Adrenal gland (tissue), 12 donors: ENCODE measurements around the gene BCAS3. TPM values are rescaled to one million over a fixed set of nuclear protein-coding genes. Genes with fewer than 3 reads are reported as not detected.

Experiments
- DNase-seq, 7 donors: peaks; one replicate each; pipeline ENCODE4 v3.0.0-alpha.2; 2019 to 2020
- H3K27ac ChIP-seq, 5 donors: fragments of 200-600 bp; sonication (generic) in 4 of 5; 1 replicate in 3 of 5; 2 replicates in 2 of 5; pipeline versions ENCODE4 v1.5.1 to v1.8.0; 2016 to 2020; ENCODE audit warnings: mild to moderate bottlenecking in 1 of 5
- H3K27me3 ChIP-seq: fragments of 200-600 bp; 2 replicates; pipeline ENCODE4 v1.8.0; 2021
- H3K36me3 ChIP-seq, 2 donors: fragments of 200-600 bp; replicated peaks in 1 of 2; 1 replicate in 1 of 2; 2 replicates in 1 of 2; pipeline versions ENCODE4 v1.5.1 to v1.8.0; 2018 to 2022
- H3K4me1 ChIP-seq, 2 donors: fragments of 200-600 bp; replicated peaks in 1 of 2; 1 replicate in 1 of 2; 2 replicates in 1 of 2; pipeline versions ENCODE4 v1.5.1 to v1.8.0; 2018 to 2021
- H3K4me3 ChIP-seq, 4 donors: fragments of 200-600 bp; sonication (generic) in 3 of 4; one replicate each; pipeline ENCODE4 v1.5.1; 2016 to 2018
- H3K9me3 ChIP-seq, 3 donors: fragments of 200-600 bp; sonication (generic) in 1 of 3; replicated peaks in 1 of 3; 1 replicate in 2 of 3; 2 replicates in 1 of 3; pipeline versions ENCODE4 v1.5.1 to v1.8.0; 2016 to 2021
- CTCF ChIP-seq, 6 experiments: fragments of 450-650 bp in 4 of 6; fragments of 200-600 bp in 2 of 6; sonication (generic) in 1 of 6; IDR thresholded peaks; 1 replicate in 5 of 6; 2 replicates in 1 of 6; pipeline versions ENCODE4 v1.5.1 to v1.8.0; 2016 to 2021; ENCODE audit warnings: antibody characterized with exemption in 6 of 6, mild to moderate bottlenecking in 2 of 6, moderate library complexity in 1 of 6
- POLR2A ChIP-seq, 2 donors: fragments of 450-650 bp; IDR thresholded peaks; one replicate each; pipeline ENCODE4 v1.6.1; 2017; ENCODE audit warnings: antibody characterized with exemption in 2 of 2, mild to moderate bottlenecking in 2 of 2, moderate library complexity in 1 of 2
- WGBS, 4 donors: extraction: QIAGEN DNeasy Blood & Tissue Kit in 2 of 4; methylation state at CpG; one replicate each; pipeline versions ENCODE4 v1.1.5 to v1.1.7; 2013 to 2017; 5-methylcytosine and 5-hydroxymethylcytosine counted together
- intact Hi-C, 2 donors: fragments of 100-400 bp; cut with DNase I; formaldehyde crosslinking; loops; one replicate each; pipeline versions ENCODE4 v1.14.1 to v1.15.0; 2022 to 2023
- polyA plus RNA-seq, 3 donors: library from polyadenylated mRNA; stranded (reverse); fragments of 200-250 nt in 2 of 3; fragments of 350-450 nt in 1 of 3; fragmentation: Illumina TruSeq in 1 of 3; extraction: RNeasy Lipid Tissue Mini Kit (QIAGEN cat#74804) in 1 of 3; gene quantifications; one replicate each; pipeline ENCODE4 v1.2.3, GENCODE V29; 2013 to 2014
- total RNA-seq, 9 donors: library from RNA; depleted of rRNA in 4 of 9; stranded (reverse); fragments of >200 nt in 4 of 9; fragments of 120-200 nt in 1 of 9; fragmentation: NEBNext Ultra II Directional in 1 of 9; extraction: Animal tissue kit (Norgen Biotek cat#: 25700) in 1 of 9; gene quantifications; one replicate each; pipeline versions ENCODE4 v1.1.0 to v1.2.4, GENCODE V29; 2013 to 2023
- donor health status: healthy with polysubstance abuse.
- donor health status: Bipolar disorder and iron deficiency.
- donor health status: DM: yes; HTN: yes; CAD: no.
- donor health status: DM: no; HTN: no; CAD: no.
- donor health status: DM: no; HTN: no; CAD: no.
- donor health status: DM: yes; HTN: yes; CAD: no.

The BCAS3 gene
- total and polyA plus RNA-seq, 12 donors: 9.4 to 105 (median 29.0) TPM

- Histone ChIP-seq H3K4me1 (peaks cover 0 to 10% of the 10 kb centered on the region in 2 donors), H3K4me3 (no peak overlapping the region), H3K36me3 (no peaks in the 10 kb centered on the region), H3K9me3 (no peaks in the 10 kb centered on the region), H3K27me3 (no peaks in the 10 kb centered on the region), H3K27ac (no peak overlapping the region)
- 93 to 100% (median 97%) methylated on average over 4 of the region's 4 CpGs for WGBS, 4 donors
- intact Hi-C loops: no loop called here
- DNase-seq: no peak
- TF ChIP-seq POLR2A (IDR thresholded peaks at IDR 0.05) (no peak), CTCF (IDR thresholded peaks at IDR 0.05) (no peak)
Measured at GRCh38 chr17:60819447-60820130, 141.9 kb downstream of the BCAS3 start.

GRCh38 chr17:60823515-60823914 lies 145.9 kb downstream of the BCAS3 start:
- 84 to 90% (median 87%) methylated on average over 5 of the region's 5 CpGs for WGBS, 4 donors
- no peak for DNase-seq
- H3K4me3 ChIP-seq: no peak overlapping the region
- intact Hi-C loops: no loop called here
- no peaks in the 10 kb centered on the region for H3K4me1 ChIP-seq
- no peaks in the 10 kb centered on the region for H3K36me3 ChIP-seq
- H3K27ac ChIP-seq: no peak overlapping the region
- H3K9me3 ChIP-seq: no peaks in the 10 kb centered on the region
- no peaks in the 10 kb centered on the region for H3K27me3 ChIP-seq
- TF ChIP-seq CTCF (IDR thresholded peaks at IDR 0.05) (no peak), POLR2A (IDR thresholded peaks at IDR 0.05) (no peak)

DNA sequence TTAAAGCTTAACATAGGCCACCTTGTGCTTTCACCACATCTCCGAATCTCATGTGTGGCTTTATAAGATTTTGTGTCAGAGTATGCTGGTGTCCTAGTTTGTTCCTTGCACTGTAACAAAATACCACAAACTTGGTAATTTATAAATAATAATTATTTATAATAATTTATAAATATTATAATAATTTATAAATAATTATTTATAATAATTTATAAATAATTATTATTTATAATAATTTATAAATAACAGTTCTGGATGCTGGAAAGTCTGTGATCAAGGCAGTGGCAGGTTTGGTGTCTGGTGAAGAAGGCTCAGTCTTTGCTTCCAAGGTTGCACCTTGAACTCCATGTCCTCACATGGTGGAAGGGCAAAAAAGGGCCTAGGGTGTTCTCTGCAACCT lies 147.7 kb downstream of the BCAS3 start:
- H3K9me3 ChIP-seq: no peaks in the 10 kb centered on the region
- intact Hi-C loops: no loop called here
- no peak for TF ChIP-seq POLR2A (IDR thresholded peaks at IDR 0.05)
- no peak for TF ChIP-seq CTCF (IDR thresholded peaks at IDR 0.05)

GRCh38 chr17:60827943-60828342 lies 150.3 kb downstream of the BCAS3 start:
- DNase-seq: no peak
- peaks cover 0 to 4% of the 10 kb centered on the region in 2 donors for H3K4me1 ChIP-seq
- no peaks in the 10 kb centered on the region for H3K36me3 ChIP-seq
- TF ChIP-seq POLR2A (IDR thresholded peaks at IDR 0.05) (no peak), CTCF (IDR thresholded peaks at IDR 0.05) (no peak)
- no peak overlapping the region for H3K4me3 ChIP-seq
- no peaks in the 10 kb centered on the region for H3K27me3 ChIP-seq
- H3K27ac ChIP-seq: no peak overlapping the region
- H3K9me3 ChIP-seq: no peaks in the 10 kb centered on the region
- intact Hi-C loops: no loop called here

More for the DNA sequence above, 147.7 kb downstream of the BCAS3 start:
- no peak for DNase-seq
- WGBS, 4 donors: 94 to 100% (median 97%) methylated on average over 1 of the region's 1 CpG
- Histone ChIP-seq H3K27ac (no peak overlapping the region), H3K4me1 (no peaks in the 10 kb centered on the region), H3K36me3 (no peaks in the 10 kb centered on the region), H3K4me3 (no peak overlapping the region), H3K27me3 (no peaks in the 10 kb centered on the region)
